ENCODE measurements around the gene BCAS1.

DNA sequence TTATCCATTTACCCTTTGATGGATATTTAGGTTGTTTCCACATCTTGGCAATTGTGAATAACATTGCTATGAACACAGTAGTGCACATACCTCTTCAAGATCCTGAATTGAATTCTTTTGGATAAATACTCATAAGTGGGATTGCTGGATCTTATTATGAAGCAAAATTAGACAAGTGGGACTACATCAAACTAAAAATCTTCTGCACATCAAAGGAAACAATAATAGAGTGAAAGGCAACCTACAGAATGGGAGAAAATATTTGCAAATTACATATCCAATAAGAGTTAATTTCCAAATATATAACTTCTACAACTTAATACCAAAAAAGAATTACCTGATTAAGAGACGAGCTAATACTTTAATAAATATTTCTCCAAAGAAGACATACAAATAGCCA lies 38.4 kb upstream of the BCAS1 start:
- no peak for TF ChIP-seq ZNF384 (IDR thresholded peaks at IDR 0.05; ENCODE audit: borderline replicate concordance, low read depth, low read length)
- TF ChIP-seq SIN3A (IDR thresholded peaks at IDR 0.05; ENCODE audit: low read depth, low read length) = no peak
- no peak for TF ChIP-seq TARDBP (IDR thresholded peaks at IDR 0.05; ENCODE audit: borderline replicate concordance)
- TF ChIP-seq, protein P1, sequence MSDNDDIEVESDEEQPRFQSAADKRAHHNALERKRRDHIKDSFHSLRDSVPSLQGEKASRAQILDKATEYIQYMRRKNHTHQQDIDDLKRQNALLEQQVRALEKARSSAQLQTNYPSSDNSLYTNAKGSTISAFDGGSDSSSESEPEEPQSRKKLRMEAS (IDR thresholded peaks at IDR 0.05; ENCODE audit: low read depth, low read length) = no peak
- no peak for TF ChIP-seq MEF2A (IDR thresholded peaks at IDR 0.05; ENCODE audit: insufficient read depth, low read depth, low read length)
- TF ChIP-seq TCF3 (IDR thresholded peaks at IDR 0.05; ENCODE audit: borderline replicate concordance, insufficient read depth, low read depth, low read length) = no peak
- no peak for TF ChIP-seq RUNX3 (IDR thresholded peaks at IDR 0.05; ENCODE audit: low read length)
- TF ChIP-seq CEBPB (IDR thresholded peaks at IDR 0.05; ENCODE audit: borderline replicate concordance in 1 of 2, low read depth in 2 of 2, low read length in 2 of 2) = no peak
- TF ChIP-seq ZSCAN29 (IDR thresholded peaks at IDR 0.05) = no peak
- TF ChIP-seq, protein P2, sequence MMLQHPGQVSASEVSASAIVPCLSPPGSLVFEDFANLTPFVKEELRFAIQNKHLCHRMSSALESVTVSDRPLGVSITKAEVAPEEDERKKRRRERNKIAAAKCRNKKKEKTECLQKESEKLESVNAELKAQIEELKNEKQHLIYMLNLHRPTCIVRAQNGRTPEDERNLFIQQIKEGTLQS (IDR thresholded peaks at IDR 0.05; ENCODE audit: borderline replicate concordance, extremely low read depth, low read depth, low read length) = no peak
- TF ChIP-seq, protein P3, sequence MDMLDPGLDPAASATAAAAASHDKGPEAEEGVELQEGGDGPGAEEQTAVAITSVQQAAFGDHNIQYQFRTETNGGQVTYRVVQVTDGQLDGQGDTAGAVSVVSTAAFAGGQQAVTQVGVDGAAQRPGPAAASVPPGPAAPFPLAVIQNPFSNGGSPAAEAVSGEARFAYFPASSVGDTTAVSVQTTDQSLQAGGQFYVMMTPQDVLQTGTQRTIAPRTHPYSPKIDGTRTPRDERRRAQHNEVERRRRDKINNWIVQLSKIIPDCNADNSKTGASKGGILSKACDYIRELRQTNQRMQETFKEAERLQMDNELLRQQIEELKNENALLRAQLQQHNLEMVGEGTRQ (IDR thresholded peaks at IDR 0.05; ENCODE audit: borderline replicate concordance, low read depth, low read length) = no peak
- TF ChIP-seq TAF1 (IDR thresholded peaks at IDR 0.05; ENCODE audit: borderline replicate concordance, low read depth, low read length) = no peak
